NCI-H2196 treated with DMSO at 0.1 percent for 48 hours (cell line): ENCODE measurements around the gene SEPTIN6.

ENCODE experiments used
- DNase-seq: peaks from one replicate; lab custom pipeline; 2025; ENCODE audit not compliant: unreplicated experiment; lab: John Stamatoyannopoulos, UW

Gene SEPTIN6

GRCh38 chrX:119693040-119693995 lies at the start of gene SEPTIN6:
Gene SEPTIN6 (minus strand): TSS chrX:119693168. CDS start chrX:119693105, 63 bp downstream.
- peak; percentile 3 for DNase-seq

- DNase-seq = no peak
These were observed 45.8 kb upstream of the SEPTIN6 start for GRCh38 chrX:119738742-119739141.

- DNase-seq = no peak
These were observed 43.3 kb upstream of the SEPTIN6 start for GRCh38 chrX:119736206-119736764.

- DNase-seq = peak; percentile 7
These were observed 42.5 kb upstream of the SEPTIN6 start for GRCh38 chrX:119735467-119735866.

GRCh38 chrX:119734897-119735339 lies 42.0 kb upstream of the SEPTIN6 start:
- DNase-seq = peak; percentile 7

GRCh38 chrX:119729408-119730201 lies 36.6 kb upstream of the SEPTIN6 start:
- peak; percentile 2 for DNase-seq

- DNase-seq = no peak
These were observed 35.5 kb upstream of the SEPTIN6 start for GRCh38 chrX:119728487-119728886.

GRCh38 chrX:119726900-119727555 lies 34.1 kb upstream of the SEPTIN6 start:
- DNase-seq = no peak

- no peak for DNase-seq
These were observed 29.0 kb upstream of the SEPTIN6 start for GRCh38 chrX:119721926-119722325.

GRCh38 chrX:119721487-119721886 lies 28.5 kb upstream of the SEPTIN6 start:
- DNase-seq = no peak

- DNase-seq = no peak
These were observed 16.7 kb upstream of the SEPTIN6 start for GRCh38 chrX:119709630-119710029.

- no peak for DNase-seq
These were observed 16.0 kb upstream of the SEPTIN6 start for GRCh38 chrX:119708936-119709335.

- no peak for DNase-seq
These were observed 13.6 kb upstream of the SEPTIN6 start for GRCh38 chrX:119706616-119707015.

GRCh38 chrX:119698845-119699244 lies 5.9 kb upstream of the SEPTIN6 start:
- DNase-seq = peak; percentile 2

GRCh38 chrX:119696251-119696890 lies 3.4 kb upstream of the SEPTIN6 start:
- no peak for DNase-seq

GRCh38 chrX:119695535-119696050 lies 2.6 kb upstream of the SEPTIN6 start:
- DNase-seq = no peak

GRCh38 chrX:119694601-119695534 lies 1.9 kb upstream of the SEPTIN6 start:
- DNase-seq = no peak

- DNase-seq = no peak
These were observed 1.1 kb upstream of the SEPTIN6 start for GRCh38 chrX:119693996-119694451.
